WTC11 (cell line): ENCODE data around the gene TSPAN18. TPM values are rescaled to one million over a fixed set of nuclear protein-coding genes. Genes with fewer than 3 reads are reported as not detected.

Source experiments
- ATAC-seq: fragments of 200-7000 bp; cut with Tn5 transposase; 2 replicates; pipeline ENCODE4 v1.10.0; 2021; ENCODE audit warnings: mild to moderate bottlenecking, moderate library complexity
- CTCF ChIA-PET: fragments of 300-600 bp; sonication (Branson Sonifier 250); formaldehyde crosslinking; loops from one replicate; lab custom pipeline; 2021; ENCODE audit warnings: antibody characterized with exemption; lab: Charles Lee
- POLR2A ChIA-PET: fragments of 350-600 bp; sonication (Branson Sonifier 250); formaldehyde crosslinking; loops from one replicate; lab custom pipeline; 2021; ENCODE audit warnings: antibody characterized with exemption; lab: Charles Lee
- DNase-seq: peaks from one replicate; pipeline ENCODE4 v3.0.0; 2021; ENCODE audit warnings: low spot score
- H3K27ac Mint-ChIP-seq: 2 replicates; pipeline ENCODE4 v1.8.0; 2021; ENCODE audit warnings: mixed read lengths
- H3K27me3 Mint-ChIP-seq: 2 replicates; pipeline ENCODE4 v1.8.0; 2021; ENCODE audit warnings: low read depth, mild to moderate bottlenecking, moderate library complexity, mixed read lengths
- H3K36me3 Mint-ChIP-seq: 2 replicates; pipeline ENCODE4 v1.8.0; 2021; ENCODE audit warnings: mixed read lengths
- H3K4me1 Mint-ChIP-seq: 2 replicates; pipeline ENCODE4 v1.8.0; 2022; ENCODE audit warnings: mixed read lengths
- H3K4me3 Mint-ChIP-seq: 2 replicates; pipeline ENCODE4 v1.8.0; 2021; ENCODE audit warnings: mild to moderate bottlenecking, moderate library complexity, mixed read lengths
- H3K9me3 Mint-ChIP-seq: 2 replicates; pipeline ENCODE4 v1.8.0; 2021; ENCODE audit warnings: mixed read lengths
- AFF4 ChIP-seq: sonication (generic); formaldehyde crosslinking; IDR thresholded peaks from 2 replicates; pipeline ENCODE4 v1.8.1; 2023; ENCODE audit warnings: mild to moderate bottlenecking, missing genetic modification reagents, borderline replicate concordance
- CTCF ChIP-seq: fragments of 200-600 bp; IDR thresholded peaks from 2 replicates; pipeline ENCODE4 v1.8.0; 2022; ENCODE audit warnings: antibody characterized with exemption
- ELF4 ChIP-seq: sonication (generic); formaldehyde crosslinking; IDR thresholded peaks from 2 replicates; pipeline ENCODE4 v1.8.1; 2022; ENCODE audit warnings: low read depth, mild to moderate bottlenecking, moderate library complexity, missing genetic modification reagents
- ESRRA ChIP-seq: sonication (generic); formaldehyde crosslinking; IDR thresholded peaks from 2 replicates; pipeline ENCODE4 v1.8.1; 2022; ENCODE audit warnings: mild to moderate bottlenecking, missing genetic modification reagents, borderline replicate concordance
- FOXK1 ChIP-seq: sonication (generic); formaldehyde crosslinking; IDR thresholded peaks from 2 replicates; pipeline ENCODE4 v1.8.0; 2022; ENCODE audit warnings: mild to moderate bottlenecking, moderate library complexity, missing genetic modification reagents
- MLX ChIP-seq: sonication (generic); formaldehyde crosslinking; IDR thresholded peaks from 2 replicates; pipeline ENCODE4 v1.8.1; 2023; ENCODE audit warnings: mild to moderate bottlenecking, missing genetic modification reagents, moderate library complexity
- NR2C2 ChIP-seq: sonication (generic); formaldehyde crosslinking; IDR thresholded peaks from 2 replicates; pipeline ENCODE4 v1.8.0; 2022; ENCODE audit warnings: mild to moderate bottlenecking, missing genetic modification reagents
- OVOL2 ChIP-seq: fragments of 250-450 bp; sonication (Bioruptor Pico); IDR thresholded peaks from 2 replicates; pipeline ENCODE4 v1.9.0; 2021; ENCODE audit warnings: mild to moderate bottlenecking, borderline replicate concordance
- SMAD4 ChIP-seq: sonication (generic); formaldehyde crosslinking; IDR thresholded peaks from 2 replicates; pipeline ENCODE4 v1.8.0; 2022; ENCODE audit warnings: mild to moderate bottlenecking, missing genetic modification reagents
- SP1 ChIP-seq: sonication (generic); formaldehyde crosslinking; conservative IDR thresholded peaks from 2 replicates; pipeline ENCODE4 v1.8.1; 2022; ENCODE audit warnings: missing genetic modification reagents
- TP53 ChIP-seq: sonication (generic); formaldehyde crosslinking; IDR thresholded peaks from 2 replicates; pipeline ENCODE4 v1.8.1; 2023; ENCODE audit warnings: mild to moderate bottlenecking, missing genetic modification reagents
- USF2 ChIP-seq: sonication (generic); formaldehyde crosslinking; IDR thresholded peaks from 2 replicates; pipeline ENCODE4 v1.8.1; 2023; ENCODE audit warnings: mild to moderate bottlenecking, missing genetic modification reagents, moderate library complexity
- ZNF532 ChIP-seq: fragments of 250-450 bp; sonication (Bioruptor Pico); IDR thresholded peaks from 2 replicates; pipeline ENCODE4 v1.9.0; 2021; ENCODE audit warnings: mild to moderate bottlenecking, borderline replicate concordance
- ZNF671 ChIP-seq: fragments of 250-450 bp; sonication (Bioruptor Pico); IDR thresholded peaks from 2 replicates; pipeline ENCODE4 v1.8.0; 2021; ENCODE audit warnings: mild to moderate bottlenecking
- total RNA-seq: library from RNA; stranded (reverse); gene quantifications from 3 replicates; pipeline ENCODE4 v1.2.3, GENCODE V29; 2021

TSPAN18 gene
- total RNA-seq, 1 experiment from 2014 or later, result 44.7 TPM

GRCh38 chr11:44952082-44952481, 225.3 kb downstream of the TSPAN18 start (continued):
- no peak for TF ChIP-seq ZNF532 (CRISPR knock-in tag)
- TF ChIP-seq MLX (CRISPR knock-in tag), result no peak
- no peak for TF ChIP-seq AFF4 (CRISPR knock-in tag)
- TF ChIP-seq ZNF671 (CRISPR knock-in tag), result no peak

- CTCF ChIA-PET, result interaction anchor here (1.1 to 1.5 kb wide), 3 partner anchors 16 to 158 kb away, joined by 3 to 6 read pairs (median 3); no protein-coding TSS in a partner anchor
- no peaks in the 10 kb centered on the region for H3K9me3 Mint-ChIP-seq
- H3K27ac Mint-ChIP-seq, result no peak overlapping the region
- no peak overlapping the region for H3K4me3 Mint-ChIP-seq
- POLR2A ChIA-PET, result interaction anchor here (1.2 kb wide), 1 partner anchor 12 kb away, joined by 3 read pairs; no protein-coding TSS in a partner anchor
- ATAC-seq (no peak), DNase-seq (no peak)
- TF ChIP-seq TP53 (no peak), NR2C2 (CRISPR knock-in tag) (no peak), ELF4 (CRISPR knock-in tag) (no peak), USF2 (no peak), CTCF (no peak), SP1 (CRISPR knock-in tag) (no peak), SMAD4 (CRISPR knock-in tag) (no peak), OVOL2 (CRISPR knock-in tag) (no peak), FOXK1 (CRISPR knock-in tag) (no peak), ESRRA (no peak)
- peaks cover 57% of the 10 kb centered on the region for H3K4me1 Mint-ChIP-seq
- H3K27me3 Mint-ChIP-seq, result peaks cover 14% of the 10 kb centered on the region
- H3K36me3 Mint-ChIP-seq, result no peaks in the 10 kb centered on the region
Measured at GRCh38 chr11:44952500-44953260, 225.9 kb downstream of the TSPAN18 start.
